ENCODE data around the gene PTPRCAP. TPM values are rescaled to one million over a fixed set of nuclear protein-coding genes. Genes with fewer than 3 reads are reported as not detected.

The PTPRCAP gene
- total and polyA plus RNA-seq, 9 of the 15 experiments (the other 6 are each of a cell fraction or from before 2014, with no cell fraction given), result 0.22 to 2.0 (median 1.1) TPM; not detected in 4

- no peak; a peak in 1 of 4 replicates for TF ChIP-seq ZNF639 (CRISPR knock-in tag; conservative IDR thresholded peaks at IDR 0.05 in 1 of 2, IDR thresholded peaks at IDR 0.05 in 1 of 2)
- no peak for TF ChIP-seq SIN3B (IDR thresholded peaks at IDR 0.05; ENCODE audit: low read depth)
- no peak for TF ChIP-seq CCAR2 (IDR thresholded peaks at IDR 0.05; ENCODE audit: low read depth, low read length)
- TF ChIP-seq ARID3B (CRISPR knock-in tag; IDR thresholded peaks at IDR 0.05; ENCODE audit: borderline replicate concordance), result no peak
- TF ChIP-seq ZNF766 (CRISPR knock-in tag; conservative IDR thresholded peaks at IDR 0.05), result no peak
- no peak for TF ChIP-seq HCFC1 (IDR thresholded peaks at IDR 0.05; ENCODE audit: low read depth, low read length)
- TF ChIP-seq CBX8 (IDR thresholded peaks at IDR 0.05; ENCODE audit: borderline replicate concordance, extremely low read depth, low read depth, low read length, poor library complexity, severe bottlenecking), result no peak
- no peak for TF ChIP-seq ZNF140 (CRISPR knock-in tag; IDR thresholded peaks at IDR 0.05)
- TF ChIP-seq ZNF398 (CRISPR knock-in tag; IDR thresholded peaks at IDR 0.05), result no peak
- TF ChIP-seq ZFPM2 (CRISPR knock-in tag; IDR thresholded peaks at IDR 0.05), result no peak
- TF ChIP-seq E2F3 (CRISPR knock-in tag; IDR thresholded peaks at IDR 0.05), result no peak
- peak; percentile 71 for TF ChIP-seq CBFA2T3 (IDR thresholded peaks at IDR 0.05)
- TF ChIP-seq CREB3L1 (IDR thresholded peaks at IDR 0.05; ENCODE audit: borderline replicate concordance, low read depth), result no peak
- no peak for TF ChIP-seq XRCC5 (IDR thresholded peaks at IDR 0.05; ENCODE audit: low read depth, low read length)
- no peak for TF ChIP-seq GTF2B (IDR thresholded peaks at IDR 0.05; ENCODE audit: extremely low read depth, insufficient read length)
- TF ChIP-seq USF1 (CRISPR knock-in tag; IDR thresholded peaks at IDR 0.05), result no peak
- TF ChIP-seq ZNF24 (IDR thresholded peaks at IDR 0.05), result no peak
- TF ChIP-seq SLC30A9 (CRISPR knock-in tag; IDR thresholded peaks at IDR 0.05), result no peak
- TF ChIP-seq RBM14 (IDR thresholded peaks at IDR 0.05; ENCODE audit: borderline replicate concordance, insufficient read depth, low read depth, low read length), result no peak
Observed at GRCh38 chr11:67436459-67437081, 912 bp downstream of the PTPRCAP start (continued).
